GM12875 (cell line): Measurements from ENCODE around the gene CCDC170.

Experiments used
- H3K4me3 ChIP-seq: one replicate; pipeline ENCODE4 v1.5.1; 2011; ENCODE audit warnings: low read depth, low read length, control low read depth
- TF ChIP-seq, protein P1 (sequence below): IDR thresholded peaks from 2 replicates; pipeline ENCODE4 v1.5.1; 2011; ENCODE audit warnings: low read depth, mild to moderate bottlenecking, control low read depth, inconsistent platforms, low read length, moderate library complexity, borderline replicate concordance; ENCODE audit not compliant: insufficient read depth

The CCDC170 gene

DNA sequence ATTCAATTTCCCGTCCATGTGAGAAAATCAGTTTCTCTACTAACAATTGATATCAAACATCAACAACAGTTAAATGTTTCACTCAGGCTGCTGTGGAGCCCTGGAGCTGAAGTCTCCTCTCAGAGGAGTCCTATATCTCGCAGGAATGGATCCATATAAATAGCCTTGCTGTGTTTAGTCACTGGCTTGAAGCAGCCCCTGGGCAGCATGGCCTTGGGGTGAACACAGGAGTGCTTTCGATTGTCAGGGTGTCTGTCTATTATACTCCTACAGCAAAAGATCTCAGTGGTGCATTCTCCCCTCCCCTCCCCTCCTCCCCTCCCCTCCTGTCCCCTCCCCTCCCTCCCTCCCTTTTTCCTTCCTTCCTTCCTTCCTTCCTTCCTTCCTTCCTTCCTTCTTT, 141.9 kb downstream of the CCDC170 start:
- no peak overlapping the region for H3K4me3 ChIP-seq
- TF ChIP-seq, protein P1, sequence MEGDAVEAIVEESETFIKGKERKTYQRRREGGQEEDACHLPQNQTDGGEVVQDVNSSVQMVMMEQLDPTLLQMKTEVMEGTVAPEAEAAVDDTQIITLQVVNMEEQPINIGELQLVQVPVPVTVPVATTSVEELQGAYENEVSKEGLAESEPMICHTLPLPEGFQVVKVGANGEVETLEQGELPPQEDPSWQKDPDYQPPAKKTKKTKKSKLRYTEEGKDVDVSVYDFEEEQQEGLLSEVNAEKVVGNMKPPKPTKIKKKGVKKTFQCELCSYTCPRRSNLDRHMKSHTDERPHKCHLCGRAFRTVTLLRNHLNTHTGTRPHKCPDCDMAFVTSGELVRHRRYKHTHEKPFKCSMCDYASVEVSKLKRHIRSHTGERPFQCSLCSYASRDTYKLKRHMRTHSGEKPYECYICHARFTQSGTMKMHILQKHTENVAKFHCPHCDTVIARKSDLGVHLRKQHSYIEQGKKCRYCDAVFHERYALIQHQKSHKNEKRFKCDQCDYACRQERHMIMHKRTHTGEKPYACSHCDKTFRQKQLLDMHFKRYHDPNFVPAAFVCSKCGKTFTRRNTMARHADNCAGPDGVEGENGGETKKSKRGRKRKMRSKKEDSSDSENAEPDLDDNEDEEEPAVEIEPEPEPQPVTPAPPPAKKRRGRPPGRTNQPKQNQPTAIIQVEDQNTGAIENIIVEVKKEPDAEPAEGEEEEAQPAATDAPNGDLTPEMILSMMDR = no peak

DNA sequence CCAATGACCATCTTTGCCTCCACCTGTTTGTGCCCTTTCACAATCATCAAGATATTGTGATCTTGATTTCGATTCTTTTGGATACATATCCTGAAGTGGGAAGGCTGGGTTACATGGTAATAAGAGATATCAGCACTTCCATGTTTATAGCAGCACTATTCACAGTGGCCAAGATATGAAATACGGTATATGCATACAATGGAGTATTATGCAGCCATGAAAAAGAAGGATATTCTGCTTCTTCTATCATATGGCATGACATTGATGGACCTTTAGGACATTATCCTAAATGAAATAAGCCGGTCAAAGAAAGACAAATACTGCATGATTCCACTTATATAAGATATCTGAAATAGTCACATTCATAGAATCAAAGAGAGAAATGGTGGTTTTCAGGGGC, 144.0 kb downstream of the CCDC170 start:
- H3K4me3 ChIP-seq = no peak overlapping the region
- TF ChIP-seq, protein P1 = no peak

DNA sequence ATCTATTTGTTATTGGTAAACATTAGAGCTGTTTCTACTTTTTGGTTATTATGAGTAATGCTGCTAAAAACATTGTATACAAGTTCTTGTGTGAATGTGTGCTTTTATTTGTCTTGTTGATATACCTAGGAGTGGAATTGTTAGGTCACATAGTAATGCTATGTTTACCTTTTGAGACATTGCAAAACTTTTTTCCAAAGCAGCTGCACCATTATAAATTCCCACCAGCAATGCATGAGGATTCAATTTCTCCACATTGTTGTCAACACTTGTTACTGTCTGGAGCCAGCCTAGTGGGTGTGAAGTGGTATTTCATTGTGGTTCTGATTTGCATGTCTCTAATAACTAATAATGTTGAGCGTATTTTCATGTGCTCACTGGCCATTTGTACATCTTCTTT, 145.9 kb downstream of the CCDC170 start:
- H3K4me3 ChIP-seq = no peak overlapping the region
- TF ChIP-seq, protein P1 = no peak

DNA sequence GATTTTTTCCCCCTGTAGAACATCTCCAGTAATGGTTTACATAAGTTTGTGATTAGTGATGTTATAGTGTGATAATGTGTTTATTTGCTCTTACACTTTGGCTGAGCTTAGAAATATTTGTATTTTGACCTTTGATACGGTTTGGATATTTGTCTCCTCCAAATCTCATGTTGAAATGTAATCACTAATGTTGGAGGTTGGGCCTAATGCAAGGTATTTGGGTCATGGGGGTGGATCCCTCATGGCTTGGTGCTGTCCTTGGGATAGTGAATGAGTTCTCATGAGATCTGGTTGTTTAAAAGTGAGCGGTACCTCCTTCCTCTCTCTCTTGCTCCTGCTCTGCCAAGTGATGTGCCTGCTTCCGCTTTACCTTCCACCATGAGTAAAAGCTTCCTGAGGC, 147.2 kb downstream of the CCDC170 start:
- no peak overlapping the region for H3K4me3 ChIP-seq
- TF ChIP-seq, protein P1 = no peak

DNA sequence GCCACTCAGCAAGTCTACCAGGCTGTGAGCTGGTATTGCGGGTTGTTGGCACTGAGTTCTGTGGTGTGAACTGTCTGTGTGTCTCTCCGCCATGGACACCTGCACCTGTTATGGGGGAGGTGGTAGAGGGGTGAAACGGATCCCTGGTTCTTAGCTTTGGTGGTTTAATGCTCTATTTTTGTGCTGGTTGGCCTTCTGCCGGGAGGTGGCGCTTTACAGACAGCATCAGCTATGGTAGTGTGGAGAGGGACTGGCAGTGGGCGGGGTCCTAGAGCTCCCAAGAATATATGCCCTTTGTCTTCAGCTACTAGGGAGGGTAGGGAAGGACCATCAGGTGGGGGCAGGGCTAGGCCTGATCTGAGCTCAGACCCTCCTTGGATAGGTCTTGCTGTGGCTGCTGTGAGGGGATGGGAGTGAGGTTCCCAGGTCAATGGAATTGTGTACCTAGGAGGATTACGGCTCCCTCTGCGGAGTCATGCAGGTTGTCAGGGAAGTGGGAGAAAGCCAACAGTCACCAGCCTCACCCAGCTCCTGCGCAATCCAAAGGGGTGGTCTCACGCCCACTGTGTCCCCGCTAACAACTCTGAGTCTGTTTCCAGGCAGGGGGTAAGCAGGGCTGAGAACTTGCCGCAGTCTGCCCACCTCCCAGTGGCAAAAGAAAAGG, 154.3 kb downstream of the CCDC170 start:
- TF ChIP-seq, protein P1 = peak; percentile 35; the same call in 1 of the 2 replicates
- H3K4me3 ChIP-seq = no peak overlapping the region

DNA sequence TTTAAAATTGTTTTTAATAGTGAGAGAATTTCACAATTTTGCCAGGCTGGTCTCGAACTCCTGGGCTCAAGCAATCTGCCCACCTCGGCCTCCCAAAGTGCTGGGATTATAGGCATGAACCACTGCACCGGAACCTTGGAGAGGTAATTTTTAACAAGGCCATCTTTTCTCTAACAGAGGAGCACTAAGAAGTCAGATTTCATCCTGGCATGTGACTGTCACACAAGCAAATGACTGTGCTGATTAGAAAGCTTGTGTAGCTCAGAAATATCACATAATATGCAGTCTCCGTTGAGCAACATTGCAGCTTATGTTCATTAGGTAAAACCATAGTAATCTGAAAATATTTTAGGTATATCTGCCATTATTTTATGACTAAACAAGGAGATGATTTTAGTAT, 156.0 kb downstream of the CCDC170 start:
- no peak overlapping the region for H3K4me3 ChIP-seq
- TF ChIP-seq, protein P1 = no peak

DNA sequence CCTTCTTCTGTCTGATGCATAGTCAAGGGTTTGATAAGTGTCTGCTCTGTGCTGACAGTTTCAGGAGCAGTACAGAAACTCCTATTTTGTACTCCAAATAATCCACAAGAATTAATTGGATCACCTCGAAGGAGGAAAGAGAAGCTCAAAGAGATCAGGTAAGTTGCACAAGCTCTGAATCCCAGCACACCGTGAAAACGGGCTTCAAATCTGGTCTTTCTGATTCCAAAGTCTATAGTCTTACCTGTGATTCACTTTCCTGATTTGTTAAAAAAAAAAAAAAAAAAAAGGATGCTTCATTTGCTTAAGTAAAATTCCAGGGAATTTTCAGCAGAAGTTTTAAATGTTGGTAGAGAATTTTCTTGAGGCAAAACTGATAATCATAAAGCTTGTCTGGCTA, 157.8 kb downstream of the CCDC170 start:
- H3K4me3 ChIP-seq = no peak overlapping the region
- TF ChIP-seq, protein P1 = no peak
